LNCAP (cell line): Measurements from ENCODE around the gene FBXL17.

Source experiments
- CTCF ChIP-seq: fragments of 450-650 bp; IDR thresholded peaks from 2 replicates; pipeline ENCODE4 v1.5.1; 2017; ENCODE audit warnings: mild to moderate bottlenecking

The FBXL17 gene

GRCh38 chr5:107821288-107821687 is 560.6 kb downstream of the FBXL17 start:
- no peak for TF ChIP-seq CTCF

- no peak for TF ChIP-seq CTCF
Observed at GRCh38 chr5:107820429-107820828, 561.5 kb downstream of the FBXL17 start.

- TF ChIP-seq CTCF: no peak
Observed at GRCh38 chr5:107817951-107818350, 563.9 kb downstream of the FBXL17 start.

- no peak for TF ChIP-seq CTCF
Observed at GRCh38 chr5:107817436-107817835, 564.5 kb downstream of the FBXL17 start.

- TF ChIP-seq CTCF: no peak
Observed at GRCh38 chr5:107815109-107815508, 566.8 kb downstream of the FBXL17 start.

GRCh38 chr5:107814183-107814827 is 567.6 kb downstream of the FBXL17 start:
- no peak for TF ChIP-seq CTCF

- TF ChIP-seq CTCF: no peak
Observed at GRCh38 chr5:107813559-107813958, 568.3 kb downstream of the FBXL17 start.
